ENCODE measurements around the gene WDR3.

WDR3 gene

DNA sequence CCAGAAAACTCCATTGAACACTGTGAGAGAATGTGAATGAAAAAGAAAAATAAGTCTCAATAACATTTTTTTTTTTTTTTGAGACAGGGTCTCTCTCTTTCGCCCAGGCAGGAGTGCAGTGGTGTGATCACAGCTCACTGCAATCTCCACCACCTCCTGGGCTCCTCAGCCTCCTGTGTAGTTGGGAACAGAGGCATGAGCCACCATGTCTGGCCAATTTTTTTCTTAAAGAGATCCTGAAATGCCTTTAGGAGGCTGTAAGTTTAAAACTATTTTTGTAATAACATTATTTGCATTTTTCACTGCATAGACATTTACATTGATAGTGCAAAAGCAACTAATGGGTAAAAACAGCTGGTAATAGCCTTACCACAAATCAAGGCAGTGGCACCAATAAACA lies 35.5 kb upstream of the WDR3 start:
- Histone ChIP-seq H3K27me3 (no peaks in the 10 kb centered on the region), H3K27ac (no peak overlapping the region), H3K4me1 (no peaks in the 10 kb centered on the region), H3K9me3 (no peaks in the 10 kb centered on the region), H3K36me3 (peaks cover 20 to 27% (median 21%) of the 10 kb centered on the region in 3 donors), H3K4me3 (no peak overlapping the region)
- no peak for DNase-seq
- TF ChIP-seq CTCF (IDR thresholded peaks at IDR 0.05): no peak
- intact Hi-C loops (cut with DNase I; ENCODE audit: low total_unique reads): loop anchor here (10.0 kb wide), 2 partner anchors 89 to 359 kb away; no protein-coding TSS in a partner anchor

- Histone ChIP-seq H3K36me3 (peaks cover 20 to 37% (median 25%) of the 10 kb centered on the region in 3 donors), H3K4me1 (no peaks in the 10 kb centered on the region), H3K27ac (no peak overlapping the region), H3K4me3 (no peak overlapping the region), H3K9me3 (no peaks in the 10 kb centered on the region), H3K27me3 (no peaks in the 10 kb centered on the region)
- peak; percentile 45 to 70 for DNase-seq
- TF ChIP-seq CTCF (IDR thresholded peaks at IDR 0.05): peak; percentile 75 to 79
- intact Hi-C loops (cut with DNase I; ENCODE audit: low total_unique reads): loop anchor here (5.0 to 10.0 kb wide), 3 partner anchors 91 to 361 kb away; no protein-coding TSS in a partner anchor
These were observed 33.9 kb upstream of the WDR3 start for GRCh38 chr1:117895482-117896114.

GRCh38 chr1:117897551-117897950 lies 32.0 kb upstream of the WDR3 start:
- no peak overlapping the region for H3K27ac ChIP-seq
- no peaks in the 10 kb centered on the region for H3K4me1 ChIP-seq
- no peak for DNase-seq
- no peak for TF ChIP-seq CTCF (IDR thresholded peaks at IDR 0.05)
- intact Hi-C loops (cut with DNase I; ENCODE audit: low total_unique reads): loop anchor here (5.0 to 10.0 kb wide), 3 partner anchors 93 to 363 kb away; no protein-coding TSS in a partner anchor
- H3K9me3 ChIP-seq: no peaks in the 10 kb centered on the region
- no peaks in the 10 kb centered on the region for H3K27me3 ChIP-seq
- H3K4me3 ChIP-seq: no peak overlapping the region
- H3K36me3 ChIP-seq: peaks cover 28 to 51% (median 29%) of the 10 kb centered on the region in 3 donors

DNA sequence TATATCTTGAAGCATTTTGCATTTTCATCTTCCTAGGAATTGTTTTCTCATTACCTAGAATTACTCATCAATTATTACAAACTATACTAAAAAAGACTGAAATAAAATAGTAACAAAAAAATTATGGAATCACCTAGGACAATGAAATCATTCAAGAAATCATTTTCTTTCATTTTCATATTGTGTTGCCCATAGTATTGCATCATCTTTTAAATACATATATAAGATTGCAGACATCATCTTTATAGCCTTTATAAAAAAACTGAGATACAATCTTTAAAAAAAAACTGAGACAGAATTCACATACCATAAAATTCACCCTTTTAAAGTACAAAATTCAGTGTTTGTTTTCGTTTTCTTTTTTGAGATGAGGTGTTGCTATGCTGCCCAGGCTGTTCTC lies 29.7 kb upstream of the WDR3 start:
- H3K27me3 ChIP-seq: no peaks in the 10 kb centered on the region
- H3K36me3 ChIP-seq: peaks cover 37 to 56% (median 39%) of the 10 kb centered on the region in 3 donors
- TF ChIP-seq CTCF (IDR thresholded peaks at IDR 0.05): no peak
- no peak overlapping the region for H3K4me3 ChIP-seq
- no peaks in the 10 kb centered on the region for H3K4me1 ChIP-seq
- intact Hi-C loops (cut with DNase I; ENCODE audit: low total_unique reads): loop anchor here (5.0 to 10.0 kb wide), 3 partner anchors 95 to 365 kb away; no protein-coding TSS in a partner anchor
- no peak for DNase-seq
- H3K27ac ChIP-seq: no peak overlapping the region
- H3K9me3 ChIP-seq: no peaks in the 10 kb centered on the region

- TF ChIP-seq CTCF (IDR thresholded peaks at IDR 0.05): no peak
- Histone ChIP-seq H3K27me3 (no peaks in the 10 kb centered on the region), H3K4me1 (no peaks in the 10 kb centered on the region), H3K36me3 (peaks cover 44 to 65% (median 45%) of the 10 kb centered on the region in 3 donors), H3K27ac (no peak overlapping the region), H3K4me3 (no peak overlapping the region), H3K9me3 (no peaks in the 10 kb centered on the region)
- no peak for DNase-seq
- intact Hi-C loops (cut with DNase I; ENCODE audit: low total_unique reads): no loop called here
These were observed 26.6 kb upstream of the WDR3 start for GRCh38 chr1:117902944-117903343.
